ENCODE results near the gene JSRP1.
A peak's percentile ranks its signal among the peaks of the same experiment; 100 is the strongest.

DNA sequence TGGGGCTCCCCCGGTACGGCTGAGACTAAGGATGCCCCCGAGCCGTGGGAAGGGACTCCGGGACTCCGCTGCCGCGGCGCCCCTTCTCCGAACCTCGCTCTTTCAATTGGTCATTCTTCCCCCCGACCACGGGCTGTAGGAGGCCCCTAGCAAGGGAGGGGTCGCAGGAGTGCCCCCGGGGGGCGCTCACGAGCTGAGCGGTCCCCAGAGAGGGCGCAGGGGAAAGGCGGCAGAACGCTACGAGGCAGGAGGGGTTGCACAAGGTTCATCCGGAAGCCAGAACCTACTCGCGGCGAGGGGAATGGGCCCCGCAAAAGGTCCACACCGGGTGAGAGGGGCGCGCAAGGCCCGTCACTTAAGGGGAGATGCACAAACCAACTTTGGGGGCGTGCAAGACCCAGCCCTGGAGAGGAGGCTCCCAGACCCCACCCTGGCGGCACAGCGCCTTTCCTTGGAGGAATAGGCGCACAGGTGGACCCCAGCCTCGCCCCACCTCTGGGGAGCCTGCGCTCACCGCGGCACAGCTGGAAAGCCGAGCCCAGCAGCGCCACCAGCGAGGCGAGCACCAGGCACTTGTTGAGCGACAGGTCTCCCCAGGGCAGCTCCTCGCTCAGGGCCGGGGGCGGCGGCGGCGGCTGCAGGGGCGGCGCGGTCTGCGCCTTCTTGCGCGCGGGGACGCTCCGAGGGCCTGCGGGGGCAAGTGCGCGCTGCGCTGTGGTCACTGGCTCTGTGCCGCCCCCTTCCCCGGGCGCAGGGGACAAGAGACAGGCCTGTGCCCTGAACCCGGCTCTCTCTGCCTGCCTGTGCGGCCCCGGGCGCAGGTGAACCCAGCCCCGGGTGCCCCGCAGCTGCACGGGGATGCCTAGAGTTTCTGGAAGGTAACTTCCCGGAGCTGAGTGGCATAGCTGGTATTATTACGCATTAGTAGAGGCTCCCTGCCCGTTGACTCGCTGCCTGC, 2.8 kb downstream of the JSRP1 start:
- TF ChIP-seq, protein P1, sequence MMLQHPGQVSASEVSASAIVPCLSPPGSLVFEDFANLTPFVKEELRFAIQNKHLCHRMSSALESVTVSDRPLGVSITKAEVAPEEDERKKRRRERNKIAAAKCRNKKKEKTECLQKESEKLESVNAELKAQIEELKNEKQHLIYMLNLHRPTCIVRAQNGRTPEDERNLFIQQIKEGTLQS (IDR thresholded peaks at IDR 0.05) = no peak
- TF ChIP-seq, protein P2, sequence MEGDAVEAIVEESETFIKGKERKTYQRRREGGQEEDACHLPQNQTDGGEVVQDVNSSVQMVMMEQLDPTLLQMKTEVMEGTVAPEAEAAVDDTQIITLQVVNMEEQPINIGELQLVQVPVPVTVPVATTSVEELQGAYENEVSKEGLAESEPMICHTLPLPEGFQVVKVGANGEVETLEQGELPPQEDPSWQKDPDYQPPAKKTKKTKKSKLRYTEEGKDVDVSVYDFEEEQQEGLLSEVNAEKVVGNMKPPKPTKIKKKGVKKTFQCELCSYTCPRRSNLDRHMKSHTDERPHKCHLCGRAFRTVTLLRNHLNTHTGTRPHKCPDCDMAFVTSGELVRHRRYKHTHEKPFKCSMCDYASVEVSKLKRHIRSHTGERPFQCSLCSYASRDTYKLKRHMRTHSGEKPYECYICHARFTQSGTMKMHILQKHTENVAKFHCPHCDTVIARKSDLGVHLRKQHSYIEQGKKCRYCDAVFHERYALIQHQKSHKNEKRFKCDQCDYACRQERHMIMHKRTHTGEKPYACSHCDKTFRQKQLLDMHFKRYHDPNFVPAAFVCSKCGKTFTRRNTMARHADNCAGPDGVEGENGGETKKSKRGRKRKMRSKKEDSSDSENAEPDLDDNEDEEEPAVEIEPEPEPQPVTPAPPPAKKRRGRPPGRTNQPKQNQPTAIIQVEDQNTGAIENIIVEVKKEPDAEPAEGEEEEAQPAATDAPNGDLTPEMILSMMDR (IDR thresholded peaks at IDR 0.05; ENCODE audit: low read depth, low read length, missing input control) = no peak
- TF ChIP-seq, protein P3, sequence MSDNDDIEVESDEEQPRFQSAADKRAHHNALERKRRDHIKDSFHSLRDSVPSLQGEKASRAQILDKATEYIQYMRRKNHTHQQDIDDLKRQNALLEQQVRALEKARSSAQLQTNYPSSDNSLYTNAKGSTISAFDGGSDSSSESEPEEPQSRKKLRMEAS (IDR thresholded peaks at IDR 0.05) = no peak
- TF ChIP-seq RXRA (IDR thresholded peaks at IDR 0.05) = no peak
- TF ChIP-seq, protein P4, sequence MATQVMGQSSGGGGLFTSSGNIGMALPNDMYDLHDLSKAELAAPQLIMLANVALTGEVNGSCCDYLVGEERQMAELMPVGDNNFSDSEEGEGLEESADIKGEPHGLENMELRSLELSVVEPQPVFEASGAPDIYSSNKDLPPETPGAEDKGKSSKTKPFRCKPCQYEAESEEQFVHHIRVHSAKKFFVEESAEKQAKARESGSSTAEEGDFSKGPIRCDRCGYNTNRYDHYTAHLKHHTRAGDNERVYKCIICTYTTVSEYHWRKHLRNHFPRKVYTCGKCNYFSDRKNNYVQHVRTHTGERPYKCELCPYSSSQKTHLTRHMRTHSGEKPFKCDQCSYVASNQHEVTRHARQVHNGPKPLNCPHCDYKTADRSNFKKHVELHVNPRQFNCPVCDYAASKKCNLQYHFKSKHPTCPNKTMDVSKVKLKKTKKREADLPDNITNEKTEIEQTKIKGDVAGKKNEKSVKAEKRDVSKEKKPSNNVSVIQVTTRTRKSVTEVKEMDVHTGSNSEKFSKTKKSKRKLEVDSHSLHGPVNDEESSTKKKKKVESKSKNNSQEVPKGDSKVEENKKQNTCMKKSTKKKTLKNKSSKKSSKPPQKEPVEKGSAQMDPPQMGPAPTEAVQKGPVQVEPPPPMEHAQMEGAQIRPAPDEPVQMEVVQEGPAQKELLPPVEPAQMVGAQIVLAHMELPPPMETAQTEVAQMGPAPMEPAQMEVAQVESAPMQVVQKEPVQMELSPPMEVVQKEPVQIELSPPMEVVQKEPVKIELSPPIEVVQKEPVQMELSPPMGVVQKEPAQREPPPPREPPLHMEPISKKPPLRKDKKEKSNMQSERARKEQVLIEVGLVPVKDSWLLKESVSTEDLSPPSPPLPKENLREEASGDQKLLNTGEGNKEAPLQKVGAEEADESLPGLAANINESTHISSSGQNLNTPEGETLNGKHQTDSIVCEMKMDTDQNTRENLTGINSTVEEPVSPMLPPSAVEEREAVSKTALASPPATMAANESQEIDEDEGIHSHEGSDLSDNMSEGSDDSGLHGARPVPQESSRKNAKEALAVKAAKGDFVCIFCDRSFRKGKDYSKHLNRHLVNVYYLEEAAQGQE (IDR thresholded peaks at IDR 0.05) = no peak
- no peak for TF ChIP-seq EGR1 (IDR thresholded peaks at IDR 0.05; ENCODE audit: low read depth in 2 of 2)
- no peak for TF ChIP-seq SP1 (IDR thresholded peaks at IDR 0.05)
- peak in 1 of 2 donors; percentile 36 for TF ChIP-seq RAD21 (IDR thresholded peaks at IDR 0.05)
- no peak for TF ChIP-seq FOXA1 (IDR thresholded peaks at IDR 0.05)
- TF ChIP-seq YY1 (IDR thresholded peaks at IDR 0.05) = no peak
- no peak for TF ChIP-seq GABPA (IDR thresholded peaks at IDR 0.05 in 1 of 2, conservative IDR thresholded peaks at IDR 0.05 in 1 of 2)
- no peak for TF ChIP-seq JUND (IDR thresholded peaks at IDR 0.05)
- no peak for TF ChIP-seq FOXA2 (IDR thresholded peaks at IDR 0.05)
